ENCODE measurements around the gene FOXJ1. TPM values are rescaled to one million over a fixed set of nuclear protein-coding genes. Genes with fewer than 3 reads are reported as not detected.
A peak's percentile ranks its signal among the peaks of the same experiment; 100 is the strongest.

The FOXJ1 gene
- total and polyA plus RNA-seq, 2 of the 13 experiments (the other 11 are each of a cell fraction or from before 2014, with no cell fraction given) = 0.98 to 1.6 TPM

DNA sequence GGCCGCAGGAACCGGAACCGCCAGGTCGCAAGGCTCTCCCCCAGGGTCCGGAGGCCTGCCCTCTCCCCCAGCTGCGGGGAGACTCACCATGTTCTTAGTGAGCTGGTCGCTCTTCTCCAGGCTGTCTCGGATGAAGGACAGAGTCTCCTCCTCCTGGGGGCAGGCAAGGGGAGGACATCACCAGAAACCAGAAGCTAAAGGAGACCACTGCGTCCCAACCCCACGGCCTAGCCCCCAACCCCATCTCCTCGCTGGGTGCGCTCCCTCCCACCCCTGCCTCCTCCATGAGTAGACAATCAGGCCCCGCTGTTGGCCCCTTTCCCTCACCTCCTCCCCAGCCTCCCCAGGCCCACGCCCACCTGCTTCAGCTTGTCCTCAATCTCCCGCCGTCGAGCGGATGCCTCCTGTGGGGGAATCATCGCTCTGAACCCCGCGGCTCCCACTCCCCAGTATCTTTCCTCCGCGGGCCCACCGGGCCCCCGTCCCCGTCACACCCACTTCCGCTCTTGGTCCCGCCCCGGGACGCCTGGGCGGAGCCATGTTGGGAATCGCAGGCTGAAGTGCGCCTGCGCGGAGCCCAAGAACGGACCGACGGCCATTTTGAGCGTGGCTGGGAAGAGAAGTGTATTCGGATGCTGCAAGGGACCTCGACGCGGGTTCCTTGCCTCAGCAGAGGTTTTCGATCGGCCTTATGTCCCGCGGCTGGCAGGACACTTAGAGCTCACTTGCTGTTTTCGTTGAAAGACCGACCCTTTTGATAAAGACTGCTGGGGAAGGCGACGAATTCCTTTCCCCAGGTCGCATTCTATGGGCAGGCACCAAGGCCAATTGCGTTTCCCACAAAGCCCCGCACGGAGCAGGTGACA, 37.5 kb downstream of the FOXJ1 start, which contains the start of gene EXOC7 (continued):
- TF ChIP-seq, protein P1, sequence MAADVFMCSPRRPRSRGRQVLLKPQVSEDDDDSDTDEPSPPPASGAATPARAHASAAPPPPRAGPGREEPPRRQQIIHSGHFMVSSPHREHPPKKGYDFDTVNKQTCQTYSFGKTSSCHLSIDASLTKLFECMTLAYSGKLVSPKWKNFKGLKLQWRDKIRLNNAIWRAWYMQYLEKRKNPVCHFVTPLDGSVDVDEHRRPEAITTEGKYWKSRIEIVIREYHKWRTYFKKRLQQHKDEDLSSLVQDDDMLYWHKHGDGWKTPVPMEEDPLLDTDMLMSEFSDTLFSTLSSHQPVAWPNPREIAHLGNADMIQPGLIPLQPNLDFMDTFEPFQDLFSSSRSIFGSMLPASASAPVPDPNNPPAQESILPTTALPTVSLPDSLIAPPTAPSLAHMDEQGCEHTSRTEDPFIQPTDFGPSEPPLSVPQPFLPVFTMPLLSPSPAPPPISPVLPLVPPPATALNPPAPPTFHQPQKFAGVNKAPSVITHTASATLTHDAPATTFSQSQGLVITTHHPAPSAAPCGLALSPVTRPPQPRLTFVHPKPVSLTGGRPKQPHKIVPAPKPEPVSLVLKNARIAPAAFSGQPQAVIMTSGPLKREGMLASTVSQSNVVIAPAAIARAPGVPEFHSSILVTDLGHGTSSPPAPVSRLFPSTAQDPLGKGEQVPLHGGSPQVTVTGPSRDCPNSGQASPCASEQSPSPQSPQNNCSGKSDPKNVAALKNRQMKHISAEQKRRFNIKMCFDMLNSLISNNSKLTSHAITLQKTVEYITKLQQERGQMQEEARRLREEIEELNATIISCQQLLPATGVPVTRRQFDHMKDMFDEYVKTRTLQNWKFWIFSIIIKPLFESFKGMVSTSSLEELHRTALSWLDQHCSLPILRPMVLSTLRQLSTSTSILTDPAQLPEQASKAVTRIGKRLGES (CRISPR knock-in tag; IDR thresholded peaks at IDR 0.05; ENCODE audit: borderline replicate concordance) = no peak
- TF ChIP-seq, protein P2, sequence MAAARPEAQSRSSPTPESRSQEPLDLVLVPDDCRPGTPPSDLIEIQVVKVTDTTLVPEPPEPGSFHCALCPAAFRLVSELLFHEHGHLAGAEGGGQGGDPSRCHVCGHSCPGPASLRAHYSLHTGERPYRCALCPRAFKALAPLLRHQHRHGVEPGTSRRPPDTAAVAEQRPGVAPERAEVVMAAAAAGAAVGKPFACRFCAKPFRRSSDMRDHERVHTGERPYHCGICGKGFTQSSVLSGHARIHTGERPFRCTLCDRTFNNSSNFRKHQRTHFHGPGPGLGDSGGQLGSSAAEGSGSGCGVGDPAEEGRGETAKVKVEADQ (CRISPR knock-in tag; IDR thresholded peaks at IDR 0.05; ENCODE audit: borderline replicate concordance) = peak; percentile 66; the same call in 1 of the 2 replicates
- TF ChIP-seq HOXD1 (CRISPR knock-in tag; IDR thresholded peaks at IDR 0.05) (no peak), ZNF136 (CRISPR knock-in tag; IDR thresholded peaks at IDR 0.05; ENCODE audit: low read depth) (peak; percentile 98), ELF1 (CRISPR knock-in tag; IDR thresholded peaks at IDR 0.05) (peak; percentile 95), NCOA2 (CRISPR knock-in tag; IDR thresholded peaks at IDR 0.05) (no peak; the same call in 1 of the 2 replicates), SCMH1 (CRISPR knock-in tag; IDR thresholded peaks at IDR 0.05; ENCODE audit: borderline replicate concordance) (no peak), SOX13 (IDR thresholded peaks at IDR 0.05) (no peak), SOX13 (CRISPR knock-in tag; conservative IDR thresholded peaks at IDR 0.05 in 1 of 2, IDR thresholded peaks at IDR 0.05 in 1 of 2) (peak in 1 of 2 experiments; percentile 31; a peak in 1 of 4 replicates), TP53 (CRISPR knock-in tag; conservative IDR thresholded peaks at IDR 0.05) (no peak)
- TF ChIP-seq, protein P3, sequence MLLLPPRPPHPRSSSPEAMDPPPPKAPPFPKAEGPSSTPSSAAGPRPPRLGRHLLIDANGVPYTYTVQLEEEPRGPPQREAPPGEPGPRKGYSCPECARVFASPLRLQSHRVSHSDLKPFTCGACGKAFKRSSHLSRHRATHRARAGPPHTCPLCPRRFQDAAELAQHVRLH (CRISPR knock-in tag; IDR thresholded peaks at IDR 0.05; ENCODE audit: borderline replicate concordance, low read depth) = no peak
- TF ChIP-seq, protein P4, sequence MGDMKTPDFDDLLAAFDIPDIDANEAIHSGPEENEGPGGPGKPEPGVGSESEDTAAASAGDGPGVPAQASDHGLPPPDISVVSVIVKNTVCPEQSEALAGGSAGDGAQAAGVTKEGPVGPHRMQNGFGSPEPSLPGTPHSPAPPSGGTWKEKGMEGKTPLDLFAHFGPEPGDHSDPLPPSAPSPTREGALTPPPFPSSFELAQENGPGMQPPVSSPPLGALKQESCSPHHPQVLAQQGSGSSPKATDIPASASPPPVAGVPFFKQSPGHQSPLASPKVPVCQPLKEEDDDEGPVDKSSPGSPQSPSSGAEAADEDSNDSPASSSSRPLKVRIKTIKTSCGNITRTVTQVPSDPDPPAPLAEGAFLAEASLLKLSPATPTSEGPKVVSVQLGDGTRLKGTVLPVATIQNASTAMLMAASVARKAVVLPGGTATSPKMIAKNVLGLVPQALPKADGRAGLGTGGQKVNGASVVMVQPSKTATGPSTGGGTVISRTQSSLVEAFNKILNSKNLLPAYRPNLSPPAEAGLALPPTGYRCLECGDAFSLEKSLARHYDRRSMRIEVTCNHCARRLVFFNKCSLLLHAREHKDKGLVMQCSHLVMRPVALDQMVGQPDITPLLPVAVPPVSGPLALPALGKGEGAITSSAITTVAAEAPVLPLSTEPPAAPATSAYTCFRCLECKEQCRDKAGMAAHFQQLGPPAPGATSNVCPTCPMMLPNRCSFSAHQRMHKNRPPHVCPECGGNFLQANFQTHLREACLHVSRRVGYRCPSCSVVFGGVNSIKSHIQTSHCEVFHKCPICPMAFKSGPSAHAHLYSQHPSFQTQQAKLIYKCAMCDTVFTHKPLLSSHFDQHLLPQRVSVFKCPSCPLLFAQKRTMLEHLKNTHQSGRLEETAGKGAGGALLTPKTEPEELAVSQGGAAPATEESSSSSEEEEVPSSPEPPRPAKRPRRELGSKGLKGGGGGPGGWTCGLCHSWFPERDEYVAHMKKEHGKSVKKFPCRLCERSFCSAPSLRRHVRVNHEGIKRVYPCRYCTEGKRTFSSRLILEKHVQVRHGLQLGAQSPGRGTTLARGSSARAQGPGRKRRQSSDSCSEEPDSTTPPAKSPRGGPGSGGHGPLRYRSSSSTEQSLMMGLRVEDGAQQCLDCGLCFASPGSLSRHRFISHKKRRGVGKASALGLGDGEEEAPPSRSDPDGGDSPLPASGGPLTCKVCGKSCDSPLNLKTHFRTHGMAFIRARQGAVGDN (CRISPR knock-in tag; IDR thresholded peaks at IDR 0.05) = peak; percentile 97
- TF ChIP-seq, protein P5, sequence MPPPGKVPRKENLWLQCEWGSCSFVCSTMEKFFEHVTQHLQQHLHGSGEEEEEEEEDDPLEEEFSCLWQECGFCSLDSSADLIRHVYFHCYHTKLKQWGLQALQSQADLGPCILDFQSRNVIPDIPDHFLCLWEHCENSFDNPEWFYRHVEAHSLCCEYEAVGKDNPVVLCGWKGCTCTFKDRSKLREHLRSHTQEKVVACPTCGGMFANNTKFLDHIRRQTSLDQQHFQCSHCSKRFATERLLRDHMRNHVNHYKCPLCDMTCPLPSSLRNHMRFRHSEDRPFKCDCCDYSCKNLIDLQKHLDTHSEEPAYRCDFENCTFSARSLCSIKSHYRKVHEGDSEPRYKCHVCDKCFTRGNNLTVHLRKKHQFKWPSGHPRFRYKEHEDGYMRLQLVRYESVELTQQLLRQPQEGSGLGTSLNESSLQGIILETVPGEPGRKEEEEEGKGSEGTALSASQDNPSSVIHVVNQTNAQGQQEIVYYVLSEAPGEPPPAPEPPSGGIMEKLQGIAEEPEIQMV (CRISPR knock-in tag; IDR thresholded peaks at IDR 0.05; ENCODE audit: low read depth) = peak; percentile 50; the same call in 1 of the 2 replicates
- TF ChIP-seq, protein P6, sequence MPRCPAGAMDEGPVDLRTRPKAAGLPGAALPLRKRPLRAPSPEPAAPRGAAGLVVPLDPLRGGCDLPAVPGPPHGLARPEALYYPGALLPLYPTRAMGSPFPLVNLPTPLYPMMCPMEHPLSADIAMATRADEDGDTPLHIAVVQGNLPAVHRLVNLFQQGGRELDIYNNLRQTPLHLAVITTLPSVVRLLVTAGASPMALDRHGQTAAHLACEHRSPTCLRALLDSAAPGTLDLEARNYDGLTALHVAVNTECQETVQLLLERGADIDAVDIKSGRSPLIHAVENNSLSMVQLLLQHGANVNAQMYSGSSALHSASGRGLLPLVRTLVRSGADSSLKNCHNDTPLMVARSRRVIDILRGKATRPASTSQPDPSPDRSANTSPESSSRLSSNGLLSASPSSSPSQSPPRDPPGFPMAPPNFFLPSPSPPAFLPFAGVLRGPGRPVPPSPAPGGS (CRISPR knock-in tag; IDR thresholded peaks at IDR 0.05) = peak; percentile 91
